VCaP (cell line): Measurements from ENCODE around the gene NOC4L.
A peak's percentile ranks its signal among the peaks of the same experiment; 100 is the strongest.

Experiments
- H3K27ac ChIP-seq: fragments of 450-650 bp; 2 replicates; pipeline ENCODE4 v1.5.1; 2017
- CTCF ChIP-seq: fragments of 450-650 bp; conservative IDR thresholded peaks from 2 replicates; pipeline ENCODE4 v1.5.1; 2017; ENCODE audit warnings: mild to moderate bottlenecking, moderate library complexity

NOC4L gene

GRCh38 chr12:132105467-132105866, 38.8 kb upstream of the NOC4L start:
- H3K27ac ChIP-seq: no peak overlapping the region
- no peak for TF ChIP-seq CTCF

DNA sequence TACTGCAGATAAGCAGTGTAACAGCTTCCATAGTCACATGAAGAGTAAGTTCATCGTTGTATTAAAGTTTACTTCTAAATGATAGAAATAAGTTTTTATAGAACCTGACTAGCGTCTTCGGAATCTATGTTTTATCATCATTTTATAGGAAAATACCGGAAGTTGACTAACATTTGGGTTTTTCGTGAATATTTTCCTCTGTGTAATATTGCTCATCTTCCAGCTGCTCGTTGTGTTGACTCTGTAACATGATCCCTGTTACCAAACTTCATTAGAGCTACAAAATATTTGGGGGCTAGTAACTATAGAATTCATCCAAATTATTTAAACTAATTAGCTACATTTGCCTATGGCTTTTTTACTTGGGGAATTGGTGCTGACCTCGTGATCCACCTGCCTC, 37.3 kb upstream of the NOC4L start:
- H3K27ac ChIP-seq: no peak overlapping the region
- TF ChIP-seq CTCF: no peak

DNA sequence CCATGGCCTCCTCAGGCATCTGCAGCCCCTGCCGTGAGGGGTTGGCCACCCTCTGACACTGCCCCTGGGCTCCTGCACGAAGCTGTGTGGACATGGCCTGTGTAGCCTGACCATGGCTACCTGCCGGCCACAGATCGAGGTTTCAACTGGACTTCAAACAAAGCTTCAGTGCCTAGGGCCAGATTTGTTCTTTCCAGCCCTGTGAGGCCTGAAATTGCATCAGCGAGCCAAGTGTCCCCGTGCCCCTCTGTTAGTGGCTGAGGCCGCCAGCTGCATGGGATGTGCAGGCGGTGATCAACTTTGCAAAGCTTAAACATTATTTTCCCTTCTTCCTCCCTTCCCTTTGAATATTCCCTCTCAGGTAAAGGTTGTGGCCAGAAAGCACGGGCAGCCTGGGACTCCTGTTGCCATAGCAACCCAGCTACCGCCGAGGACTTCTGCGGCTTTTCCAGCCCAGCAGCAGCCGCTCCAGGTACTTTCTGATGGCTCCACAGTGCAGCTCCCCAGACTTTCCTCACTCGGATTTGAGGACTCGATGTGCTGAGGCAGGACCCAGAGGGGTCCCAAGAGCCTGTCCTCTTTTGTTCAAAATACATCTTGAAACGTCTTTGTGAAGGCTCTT, 35.9 kb upstream of the NOC4L start:
- TF ChIP-seq CTCF: no peak
- H3K27ac ChIP-seq: peak overlapping the region; percentile 44

- TF ChIP-seq CTCF: no peak
- H3K27ac ChIP-seq: no peak overlapping the region
Measured at GRCh38 chr12:132109741-132110140, 34.5 kb upstream of the NOC4L start.

- TF ChIP-seq CTCF: no peak
Measured at GRCh38 chr12:132110677-132111076, 33.6 kb upstream of the NOC4L start.

GRCh38 chr12:132111654-132112304, 32.5 kb upstream of the NOC4L start:
- H3K27ac ChIP-seq: no peak overlapping the region
- TF ChIP-seq CTCF: no peak

More at GRCh38 chr12:132110677-132111076, 33.6 kb upstream of the NOC4L start:
- H3K27ac ChIP-seq: no peak overlapping the region

DNA sequence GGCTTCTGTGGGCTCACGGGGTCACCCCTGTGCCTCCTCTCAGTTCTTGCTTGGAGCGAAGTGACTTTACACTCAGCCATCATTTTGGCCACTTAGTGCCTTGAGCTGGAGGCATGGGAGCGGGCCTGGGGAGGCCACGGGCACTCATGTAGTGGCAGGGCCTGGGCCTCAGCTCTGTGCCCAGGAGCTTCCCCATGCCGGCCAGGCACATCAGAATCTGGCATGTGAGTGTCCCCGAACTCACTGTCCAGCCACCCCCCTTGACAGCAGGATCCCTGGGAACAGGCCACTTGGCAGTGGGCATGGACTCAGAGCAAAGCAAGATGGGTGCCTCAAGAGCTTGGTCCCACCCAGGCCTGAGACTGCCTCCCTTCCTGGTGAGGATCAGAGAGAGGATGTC, 29.6 kb upstream of the NOC4L start:
- H3K27ac ChIP-seq: no peak overlapping the region
- TF ChIP-seq CTCF: no peak
